ENCODE measurements around the gene THEM5.
"Not testable (repeated sequence)": the region's sequence is repeated elsewhere in the genome, so short reads cannot be mapped to it uniquely, and the experiment has no call there.

Gene THEM5, protein sequence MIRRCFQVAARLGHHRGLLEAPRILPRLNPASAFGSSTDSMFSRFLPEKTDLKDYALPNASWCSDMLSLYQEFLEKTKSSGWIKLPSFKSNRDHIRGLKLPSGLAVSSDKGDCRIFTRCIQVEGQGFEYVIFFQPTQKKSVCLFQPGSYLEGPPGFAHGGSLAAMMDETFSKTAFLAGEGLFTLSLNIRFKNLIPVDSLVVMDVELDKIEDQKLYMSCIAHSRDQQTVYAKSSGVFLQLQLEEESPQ

DNA sequence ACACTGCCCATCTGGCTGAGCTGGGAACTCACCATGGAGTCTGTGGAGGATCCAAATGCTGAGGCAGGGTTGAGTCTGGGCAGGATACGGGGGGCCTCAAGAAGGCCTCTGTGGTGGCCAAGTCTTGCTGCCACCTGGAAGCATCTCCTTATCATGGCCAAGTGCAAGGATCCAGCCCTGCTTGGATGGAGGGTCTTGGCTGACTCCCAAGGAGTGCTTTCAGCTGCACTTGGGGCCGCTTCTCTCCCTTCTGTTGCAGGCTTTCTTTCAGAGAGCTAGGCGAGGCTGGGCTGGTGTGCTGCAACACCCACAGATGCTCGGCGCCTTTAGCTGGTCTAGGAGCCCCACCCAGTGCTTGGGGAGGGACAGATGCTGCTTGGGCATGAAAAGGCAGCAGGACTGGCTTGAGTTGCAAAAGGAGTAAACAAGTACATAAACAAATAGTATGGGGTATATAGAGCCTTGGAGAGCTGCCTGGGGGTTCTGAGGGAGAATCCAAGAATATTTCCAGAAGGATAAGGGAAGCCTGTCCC lies at the start of gene THEM5:
Gene THEM5 (minus strand): TSS at position 302 of the 533 bp plus-strand sequence. CDS start 147 bp downstream, at position 155.
- no peak for DNase-seq (ENCODE audit: low spot score)

DNA sequence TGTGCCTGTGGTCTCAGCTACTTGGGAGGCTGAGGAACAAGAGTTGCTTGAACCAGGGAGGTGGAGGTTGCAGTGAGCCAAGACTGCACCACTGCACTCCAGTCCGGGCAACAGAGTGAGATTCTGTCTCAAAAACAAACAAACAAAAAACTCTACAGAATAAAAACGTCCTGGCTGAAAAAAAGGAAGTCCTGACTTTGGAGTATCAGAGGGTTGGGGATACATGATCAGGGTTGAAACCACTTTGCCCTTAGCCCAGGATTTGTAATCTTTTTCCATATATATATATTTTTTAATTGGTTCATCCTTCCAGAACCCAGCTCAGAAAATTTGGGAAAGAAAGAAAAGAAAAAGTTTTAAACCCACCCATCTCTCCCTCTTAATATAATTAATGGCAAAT lies 49.3 kb upstream of the THEM5 start:
- no peak for DNase-seq (ENCODE audit: low spot score)

DNA sequence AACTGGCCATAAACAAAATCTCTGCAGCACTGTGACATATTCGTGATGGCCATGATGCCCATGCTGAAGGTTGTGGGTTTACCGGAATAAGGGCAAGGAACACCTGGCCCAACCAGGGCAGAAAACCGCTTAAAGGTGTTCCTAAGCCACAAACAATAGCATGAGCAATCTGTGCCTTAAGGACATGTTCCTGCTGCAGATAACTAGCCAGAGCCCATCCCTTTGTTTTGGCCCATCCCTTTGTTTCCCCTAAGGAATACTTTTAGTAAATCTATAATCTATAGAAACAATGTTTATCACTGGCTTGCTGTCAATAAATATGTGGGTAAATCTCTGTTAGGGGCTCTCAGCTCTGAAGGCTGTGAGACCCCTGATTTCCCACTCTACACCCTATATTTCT lies 47.3 kb upstream of the THEM5 start:
- not testable (repeated sequence) for DNase-seq (ENCODE audit: low spot score)

DNA sequence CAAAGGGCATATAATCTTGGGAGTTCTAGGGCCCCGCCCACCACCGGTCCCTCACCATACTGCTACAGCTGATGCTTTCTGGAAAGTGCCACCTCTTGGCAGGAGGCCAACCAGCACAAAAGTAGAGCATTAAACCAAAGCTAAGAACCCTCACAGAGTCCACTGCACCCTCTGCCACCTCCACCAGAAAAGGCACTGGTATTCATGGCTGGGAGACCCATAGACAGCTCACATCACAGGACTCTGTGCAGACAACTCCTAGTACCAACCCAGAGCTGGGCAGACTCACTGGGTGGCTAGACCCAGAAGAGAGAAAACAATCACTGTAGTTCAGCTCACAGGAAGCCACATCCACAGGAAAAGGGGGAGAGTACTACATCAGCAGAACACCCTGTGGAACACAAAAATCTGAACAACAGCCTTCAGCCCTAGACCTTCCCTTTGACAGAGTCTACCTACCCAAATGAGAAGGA lies 45.0 kb upstream of the THEM5 start:
- DNase-seq (ENCODE audit: low spot score): no peak

DNA sequence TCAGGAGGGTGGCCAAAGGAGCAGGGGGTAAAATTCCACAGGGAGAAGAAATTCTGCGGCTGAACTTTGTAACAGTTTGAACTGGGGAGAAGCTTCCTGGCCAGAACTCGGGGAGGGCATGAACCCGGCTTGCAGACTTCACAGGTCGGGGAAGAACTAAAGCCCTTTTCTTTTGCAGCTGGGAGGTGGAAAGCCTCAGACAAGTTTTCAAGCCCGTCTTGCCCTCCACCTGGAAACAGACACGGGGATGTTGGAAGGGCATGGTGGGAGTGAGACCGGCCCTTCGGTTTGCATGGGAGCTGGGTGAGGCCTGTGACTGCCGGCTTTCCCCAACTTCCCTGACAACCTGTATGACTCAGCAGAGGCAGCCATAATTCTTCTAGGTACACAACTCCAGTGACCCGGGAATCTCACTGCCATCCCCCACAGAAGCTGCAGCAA lies 44.5 kb upstream of the THEM5 start:
- DNase-seq (ENCODE audit: low spot score): no peak

DNA sequence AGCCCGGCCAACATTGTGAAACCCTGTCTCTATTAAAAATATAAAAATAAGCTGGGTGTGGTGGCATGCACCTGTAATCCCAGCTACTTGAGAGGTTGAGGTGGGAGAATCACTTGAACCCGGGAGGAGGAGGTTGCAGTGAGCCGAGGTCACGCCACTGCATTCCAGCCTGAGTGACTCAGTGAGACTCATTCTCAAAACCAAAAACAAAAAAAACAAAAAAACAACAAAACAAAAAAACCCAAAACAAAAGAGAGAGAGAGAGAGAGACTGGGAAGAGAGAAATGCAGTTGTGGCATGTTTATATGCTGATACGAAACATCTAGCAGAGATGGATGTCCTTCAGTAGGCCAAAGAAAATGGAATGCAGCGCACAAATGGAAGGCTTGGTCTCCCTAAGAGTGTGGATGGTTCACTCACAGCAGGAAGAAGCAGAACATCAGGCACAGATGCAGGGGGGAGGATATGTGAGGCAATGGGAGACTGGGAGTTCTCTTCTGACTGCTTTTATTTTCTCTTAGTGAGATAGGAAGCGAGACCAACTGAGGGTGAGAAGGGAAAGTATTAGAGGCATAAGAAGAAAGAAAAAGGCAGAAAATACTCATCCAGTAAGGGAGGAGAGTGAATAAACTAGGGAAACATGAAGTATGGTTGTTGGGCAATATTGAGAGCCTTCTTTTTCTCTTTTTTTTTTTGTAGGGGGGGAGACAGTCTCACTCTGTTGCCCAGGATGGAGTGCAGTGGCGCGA lies 39.8 kb upstream of the THEM5 start:
- no peak for DNase-seq (ENCODE audit: low spot score)

DNA sequence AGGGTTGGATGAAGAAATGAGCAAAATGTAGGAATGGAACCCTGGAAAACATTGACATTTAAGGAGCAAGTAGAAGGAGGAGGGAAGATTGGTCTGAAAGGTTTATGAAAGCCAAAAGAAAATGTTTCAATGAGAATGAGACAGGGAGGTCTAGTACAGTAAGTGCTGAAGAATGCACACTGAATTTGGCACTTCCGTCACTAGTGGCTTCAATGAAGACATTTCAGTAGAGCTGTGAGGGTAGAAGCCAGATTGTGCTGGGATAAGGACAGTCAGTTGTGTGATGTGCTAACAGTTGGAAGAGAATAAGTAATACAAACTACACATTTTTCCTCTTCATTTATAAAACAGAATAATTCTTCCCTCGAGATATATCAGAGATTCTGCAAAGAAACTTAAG lies 38.7 kb upstream of the THEM5 start:
- DNase-seq (ENCODE audit: low spot score): no peak

DNA sequence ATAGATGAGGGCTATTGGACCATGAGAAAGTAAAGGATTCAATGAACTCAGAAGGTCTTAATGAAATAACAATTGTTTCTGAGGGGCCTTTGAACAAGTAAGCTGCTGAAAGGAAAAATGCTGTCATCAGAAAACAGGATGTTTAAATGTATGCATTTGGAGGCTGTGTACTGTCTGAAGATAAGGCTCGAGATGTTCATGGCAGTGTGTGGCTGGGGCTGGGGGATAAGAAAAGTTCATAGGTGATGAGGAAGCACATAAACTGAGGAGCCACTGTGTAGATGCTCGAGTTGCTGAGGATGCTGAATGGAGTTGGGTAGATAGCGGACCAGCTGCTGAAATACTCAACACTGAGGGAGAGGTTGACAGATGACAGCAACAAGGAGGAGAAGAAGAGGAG lies 38.0 kb upstream of the THEM5 start:
- DNase-seq (ENCODE audit: low spot score): no peak

DNA sequence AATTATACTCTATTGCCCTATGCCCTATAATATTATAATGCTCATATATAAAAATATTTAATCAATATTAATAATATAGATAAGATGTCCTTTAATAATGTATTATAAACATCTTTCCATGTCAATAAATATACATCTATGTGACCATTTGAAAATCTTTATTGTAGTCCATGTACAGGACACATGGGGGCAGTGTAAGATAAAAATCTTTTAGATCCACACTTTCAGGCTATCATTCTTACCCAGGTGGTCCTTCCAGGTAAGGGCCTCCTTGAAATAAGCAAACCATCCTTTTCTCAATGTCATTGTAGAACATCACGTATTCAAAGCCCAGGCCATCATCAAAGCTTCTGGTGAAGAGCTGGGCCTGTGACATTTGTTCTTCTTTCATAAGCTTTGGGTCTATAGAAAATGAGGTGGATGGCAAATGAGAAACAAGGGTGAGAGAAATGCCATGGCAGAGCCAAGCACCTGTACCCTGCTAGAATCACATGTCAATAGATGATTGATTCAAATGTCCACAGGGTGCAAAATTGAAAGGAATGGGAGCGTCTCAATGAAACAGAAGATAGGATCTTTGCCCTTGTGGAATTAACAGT lies 35.6 kb upstream of the THEM5 start:
- DNase-seq (ENCODE audit: low spot score): no peak

DNA sequence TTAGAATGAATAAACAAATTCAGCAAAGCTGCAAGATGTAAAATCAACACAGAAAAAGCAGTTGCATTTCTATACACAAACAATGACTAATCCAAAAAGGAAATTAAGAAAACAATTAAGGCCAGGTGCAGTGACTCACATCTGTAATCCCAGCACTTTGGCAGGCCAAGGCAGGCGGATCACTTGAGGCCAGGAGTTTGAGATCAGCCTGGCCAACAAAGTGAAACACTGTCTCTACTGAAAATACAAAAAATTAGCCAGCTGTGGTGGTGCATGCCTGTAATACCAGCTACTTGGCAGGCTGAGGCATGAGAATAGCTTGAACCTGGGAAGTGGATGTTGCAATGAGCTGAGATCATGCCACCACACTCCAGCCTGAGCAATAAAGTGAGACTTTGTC lies 33.5 kb upstream of the THEM5 start:
- DNase-seq (ENCODE audit: low spot score): no peak

DNA sequence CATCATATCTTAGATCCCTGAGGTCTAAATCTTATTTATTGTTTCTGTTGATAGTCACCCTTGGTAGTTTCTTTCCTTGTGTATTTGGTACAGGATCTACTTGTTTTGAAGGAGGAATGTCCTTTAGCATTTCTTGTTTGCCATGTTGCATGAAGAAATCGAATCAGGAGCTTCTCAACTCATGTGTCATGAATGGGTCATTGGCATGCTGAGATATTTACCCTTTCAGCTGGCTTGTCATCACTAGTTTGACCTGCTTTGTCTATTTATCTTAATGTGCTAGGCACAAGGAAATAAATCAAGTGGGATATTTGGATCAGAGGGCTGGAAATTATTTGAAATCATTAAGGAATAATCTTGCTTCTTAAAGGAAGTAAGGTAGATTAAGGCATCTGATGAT lies 32.0 kb upstream of the THEM5 start:
- DNase-seq (ENCODE audit: low spot score): no peak

DNA sequence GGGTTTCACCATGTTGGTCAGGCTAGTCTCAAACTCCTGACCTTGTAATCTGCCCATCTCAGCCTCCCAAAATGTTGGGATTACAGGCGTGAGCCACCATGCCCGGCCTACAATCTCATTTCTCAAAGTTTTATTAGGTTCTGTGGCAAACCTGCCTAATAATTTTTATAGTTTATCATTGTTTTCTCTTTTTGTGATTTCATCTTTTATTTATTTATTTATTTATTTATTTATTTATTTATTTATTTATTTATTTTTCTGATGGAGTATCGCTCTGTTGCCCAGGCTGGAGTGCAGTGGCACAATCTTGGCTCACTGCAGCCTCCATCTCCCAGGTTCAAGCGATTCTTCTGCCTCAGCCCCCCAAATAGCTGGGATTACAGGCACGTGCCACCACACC lies 31.4 kb upstream of the THEM5 start:
- DNase-seq (ENCODE audit: low spot score): not testable (repeated sequence)

DNA sequence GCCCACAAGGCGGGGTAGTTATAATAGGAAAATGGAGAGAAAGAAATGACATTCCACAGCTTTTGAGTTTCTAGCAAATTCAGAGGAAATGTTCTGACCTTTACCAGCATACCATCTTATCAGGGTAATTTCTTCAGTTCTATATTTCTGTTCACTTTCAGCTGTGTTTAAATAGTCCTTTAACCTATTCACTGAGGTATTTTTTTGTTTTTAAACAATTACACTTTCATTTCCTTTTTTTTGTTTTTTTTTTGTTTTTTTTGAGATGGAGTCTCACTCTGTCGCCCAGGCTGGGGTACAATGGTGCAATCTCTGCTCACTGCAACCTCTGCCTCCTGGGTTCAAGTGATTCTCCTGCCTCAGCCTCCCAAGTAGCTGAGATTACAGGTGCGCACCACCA lies 30.9 kb upstream of the THEM5 start:
- not testable (repeated sequence) for DNase-seq (ENCODE audit: low spot score)

DNA sequence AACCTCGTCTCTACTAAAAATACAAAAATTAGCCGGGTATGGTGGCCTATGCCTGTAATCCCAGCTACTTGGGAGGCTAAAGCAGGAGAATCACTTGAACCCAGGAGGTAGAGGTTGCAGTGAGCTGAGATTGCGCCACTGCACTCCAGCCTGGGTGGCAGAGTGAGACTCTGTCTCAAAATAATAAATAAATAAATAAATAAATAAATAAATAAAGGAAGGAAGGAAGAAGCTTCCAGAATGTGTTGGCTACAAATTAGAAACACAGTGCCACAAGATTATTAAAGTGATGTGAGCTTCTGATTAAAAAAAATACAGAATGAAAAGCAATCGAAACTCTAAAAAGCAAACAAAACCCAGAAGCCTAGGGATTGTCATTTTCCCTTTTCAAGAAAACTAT lies 30.4 kb upstream of the THEM5 start:
- DNase-seq (ENCODE audit: low spot score): not testable (repeated sequence)

DNA sequence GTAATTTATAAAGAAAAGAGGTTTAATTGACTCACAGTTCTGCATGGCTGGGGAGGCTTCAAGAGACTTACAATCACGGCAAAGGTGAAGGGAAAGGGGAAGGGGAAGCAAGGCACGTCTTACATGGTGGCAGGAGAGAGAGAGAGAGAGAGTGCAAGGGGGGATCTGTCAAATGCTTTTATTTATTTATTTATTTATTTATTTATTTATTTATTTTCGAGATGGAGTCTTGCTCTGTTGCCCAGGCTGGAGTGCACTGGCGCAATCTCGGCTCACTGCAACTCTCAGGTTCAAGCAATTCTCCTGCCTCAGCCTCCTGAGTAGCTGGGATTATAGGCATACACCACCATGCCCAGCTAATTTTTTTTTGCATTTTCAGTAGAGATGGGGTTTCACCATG lies 29.4 kb upstream of the THEM5 start:
- not testable (repeated sequence) for DNase-seq (ENCODE audit: low spot score)

DNA sequence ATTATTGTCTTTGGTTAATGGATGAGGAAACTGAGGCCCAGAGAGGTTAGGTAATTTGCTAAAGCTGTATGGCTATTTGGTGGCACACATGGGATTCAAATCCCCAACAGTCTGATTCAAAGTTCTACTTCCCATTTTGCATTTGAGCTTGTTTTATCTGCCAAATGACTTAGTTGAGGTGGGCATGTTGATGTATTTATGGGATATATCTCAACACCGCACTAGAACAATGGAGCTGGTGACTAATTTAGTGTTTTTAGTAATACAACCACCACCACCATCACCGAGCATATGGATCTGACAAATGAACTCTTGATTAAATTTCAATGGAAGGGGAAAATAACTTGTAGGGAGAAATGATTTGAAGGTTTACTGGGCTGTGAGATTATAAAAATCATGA lies 29.0 kb upstream of the THEM5 start:
- DNase-seq (ENCODE audit: low spot score): no peak

DNA sequence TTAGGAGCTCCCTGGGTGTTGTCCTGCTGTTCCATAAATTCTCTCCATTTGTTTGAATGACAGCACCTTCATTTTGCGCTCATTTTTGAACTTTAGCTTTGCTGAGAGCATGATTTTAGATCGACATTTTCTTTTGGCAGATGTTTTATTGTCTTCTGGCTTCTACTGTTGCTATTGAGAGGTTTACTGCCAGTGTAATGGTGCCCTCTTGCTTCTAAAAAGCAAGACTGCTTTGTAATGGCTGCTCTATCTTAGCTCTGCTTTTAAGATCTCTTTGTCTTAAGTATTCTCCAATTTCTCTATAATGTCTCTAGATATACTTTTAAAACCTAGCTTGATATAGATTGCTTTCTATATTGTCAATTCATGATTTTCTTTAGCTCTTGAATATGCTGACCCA lies 28.0 kb upstream of the THEM5 start:
- no peak for DNase-seq (ENCODE audit: low spot score)

DNA sequence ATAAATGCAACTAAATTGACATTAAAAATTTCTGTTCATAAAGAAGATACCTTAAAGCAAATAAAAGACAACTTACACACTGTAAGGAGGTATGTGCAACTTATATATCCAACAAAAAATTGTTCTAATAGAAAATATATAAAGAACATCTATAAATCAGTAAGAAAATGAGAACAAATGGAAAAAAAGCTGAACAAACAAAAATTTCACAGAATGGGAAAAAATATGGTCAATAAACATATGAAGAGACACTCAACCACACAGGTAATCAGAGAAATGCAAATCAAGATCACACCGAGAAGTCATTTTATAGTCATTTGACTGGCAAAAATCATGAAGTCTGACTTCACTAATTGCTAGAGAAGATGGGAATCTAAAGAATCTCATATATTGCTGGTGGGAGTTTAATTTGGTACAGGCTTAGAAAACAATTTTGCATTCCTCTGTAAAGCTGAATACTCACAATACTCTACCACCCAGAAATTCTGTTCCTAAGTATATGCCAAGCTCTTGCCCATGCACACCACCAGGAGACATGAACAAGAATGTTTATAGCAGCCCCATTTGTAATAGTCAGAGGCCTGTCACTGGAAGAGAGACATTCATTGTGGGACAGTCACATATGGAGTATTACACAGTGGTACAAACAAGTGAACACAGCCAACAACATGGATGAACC lies 22.0 kb upstream of the THEM5 start:
- no peak for DNase-seq (ENCODE audit: low spot score)

DNA sequence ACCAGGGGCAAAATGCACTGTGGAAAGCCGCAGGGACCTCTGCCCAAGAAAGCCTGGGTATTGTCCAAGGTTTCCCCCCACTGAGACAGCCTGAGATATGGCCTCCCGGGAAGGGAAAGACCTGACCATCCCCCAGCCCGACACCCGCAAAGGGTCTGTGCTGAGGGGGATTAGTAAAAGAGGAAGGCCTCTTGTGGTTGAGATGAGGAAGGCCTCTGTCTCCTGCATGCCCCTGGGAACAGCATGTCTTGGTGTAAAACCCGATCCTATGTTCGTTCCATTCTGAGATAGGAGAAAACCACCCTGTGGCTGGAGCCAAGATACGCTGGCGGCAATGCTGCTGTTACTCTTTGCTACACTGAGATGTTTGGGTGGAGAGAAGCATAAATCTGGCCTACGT lies 19.3 kb upstream of the THEM5 start:
- not testable (repeated sequence) for DNase-seq (ENCODE audit: low spot score)

DNA sequence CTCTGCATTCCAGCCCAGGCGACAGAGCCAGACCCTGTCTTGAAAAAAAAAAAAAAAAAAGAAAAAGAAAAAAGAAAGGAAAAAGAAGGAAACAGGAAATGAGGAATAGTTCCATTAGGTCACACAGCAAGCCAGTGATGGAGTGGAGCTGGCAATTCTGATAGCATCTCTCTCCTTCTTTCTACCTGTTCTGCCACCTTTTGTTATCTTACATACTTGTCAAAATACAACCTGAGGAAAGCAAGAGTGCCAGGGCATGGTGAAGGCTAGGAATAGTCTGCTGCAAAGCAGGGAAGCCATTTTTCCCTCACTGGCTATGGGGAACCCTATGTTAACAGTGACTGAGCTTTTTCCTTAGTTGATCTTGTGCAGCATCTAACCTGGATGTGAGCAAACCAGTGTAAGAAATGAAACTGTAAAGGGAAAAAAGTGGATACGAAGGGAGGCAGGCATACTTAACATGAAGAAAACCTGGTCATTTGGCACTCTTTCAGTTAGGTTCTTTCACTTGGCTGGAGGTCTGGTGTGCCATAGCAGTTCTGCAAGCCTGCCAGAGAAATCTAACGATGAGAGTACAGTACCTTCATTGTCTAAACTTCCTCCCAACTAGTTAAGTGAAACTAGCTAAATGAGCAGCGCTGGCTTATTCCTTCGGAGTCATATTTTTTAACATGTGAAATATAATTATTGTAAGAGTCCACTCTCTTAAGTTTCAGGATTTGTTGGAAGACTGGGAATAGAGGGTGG lies 17.9 kb upstream of the THEM5 start:
- no peak for DNase-seq (ENCODE audit: low spot score)

DNA sequence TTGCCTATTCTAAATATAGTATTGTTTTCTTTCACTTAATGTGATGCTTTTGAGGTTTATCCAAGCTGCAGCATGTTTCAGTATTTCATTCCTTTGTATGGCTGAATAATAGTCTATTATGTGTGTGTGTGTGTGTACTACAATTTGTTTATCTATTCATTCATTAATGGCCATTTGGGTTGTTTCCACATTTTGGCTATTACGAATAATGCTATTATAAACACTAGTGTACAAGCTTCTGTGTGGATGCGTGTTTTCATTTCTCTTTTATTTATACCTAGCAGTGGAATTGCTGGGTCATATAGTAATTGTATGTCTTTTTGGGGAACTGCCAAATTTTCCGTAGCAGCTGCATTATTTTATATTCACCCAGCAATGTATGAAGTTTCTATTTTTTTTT lies 15.0 kb upstream of the THEM5 start:
- no peak for DNase-seq (ENCODE audit: low spot score)
